ENCODE measurements around the gene GALNT9.

DNA sequence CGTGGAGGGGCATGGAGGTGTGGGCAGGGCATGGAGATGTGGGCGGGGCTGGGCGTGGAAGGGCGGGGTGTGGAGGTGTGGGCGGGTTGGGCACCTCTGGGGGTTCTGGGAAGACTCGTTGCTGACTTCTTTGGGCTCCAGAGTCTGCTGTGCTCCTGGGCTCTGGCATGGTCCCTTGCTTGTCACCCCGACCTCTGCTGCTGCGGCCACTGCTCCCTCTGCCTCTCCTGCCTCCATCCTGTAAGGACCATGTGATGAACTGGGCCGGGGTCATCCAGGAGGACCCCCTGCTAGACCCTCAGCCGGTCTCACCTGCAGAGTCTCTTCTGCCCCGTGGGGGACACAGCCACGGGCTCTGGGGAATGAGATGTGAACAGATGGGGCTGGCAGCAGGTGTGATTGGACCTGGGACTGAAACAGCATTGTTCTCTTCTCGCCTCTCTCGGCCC is 169.8 kb downstream of the GALNT9 start:
- no peak for TF ChIP-seq POLR2AphosphoS5 (IDR thresholded peaks at IDR 0.05)
- TF ChIP-seq, protein P1, sequence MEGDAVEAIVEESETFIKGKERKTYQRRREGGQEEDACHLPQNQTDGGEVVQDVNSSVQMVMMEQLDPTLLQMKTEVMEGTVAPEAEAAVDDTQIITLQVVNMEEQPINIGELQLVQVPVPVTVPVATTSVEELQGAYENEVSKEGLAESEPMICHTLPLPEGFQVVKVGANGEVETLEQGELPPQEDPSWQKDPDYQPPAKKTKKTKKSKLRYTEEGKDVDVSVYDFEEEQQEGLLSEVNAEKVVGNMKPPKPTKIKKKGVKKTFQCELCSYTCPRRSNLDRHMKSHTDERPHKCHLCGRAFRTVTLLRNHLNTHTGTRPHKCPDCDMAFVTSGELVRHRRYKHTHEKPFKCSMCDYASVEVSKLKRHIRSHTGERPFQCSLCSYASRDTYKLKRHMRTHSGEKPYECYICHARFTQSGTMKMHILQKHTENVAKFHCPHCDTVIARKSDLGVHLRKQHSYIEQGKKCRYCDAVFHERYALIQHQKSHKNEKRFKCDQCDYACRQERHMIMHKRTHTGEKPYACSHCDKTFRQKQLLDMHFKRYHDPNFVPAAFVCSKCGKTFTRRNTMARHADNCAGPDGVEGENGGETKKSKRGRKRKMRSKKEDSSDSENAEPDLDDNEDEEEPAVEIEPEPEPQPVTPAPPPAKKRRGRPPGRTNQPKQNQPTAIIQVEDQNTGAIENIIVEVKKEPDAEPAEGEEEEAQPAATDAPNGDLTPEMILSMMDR (IDR thresholded peaks at IDR 0.05 in 8 of 11, conservative IDR thresholded peaks at IDR 0.05 in 3 of 11) = no peak
- TF ChIP-seq POLR2A (IDR thresholded peaks at IDR 0.05) = no peak
